ENCODE measurements around the gene ARHGEF7.

The ARHGEF7 gene

DNA sequence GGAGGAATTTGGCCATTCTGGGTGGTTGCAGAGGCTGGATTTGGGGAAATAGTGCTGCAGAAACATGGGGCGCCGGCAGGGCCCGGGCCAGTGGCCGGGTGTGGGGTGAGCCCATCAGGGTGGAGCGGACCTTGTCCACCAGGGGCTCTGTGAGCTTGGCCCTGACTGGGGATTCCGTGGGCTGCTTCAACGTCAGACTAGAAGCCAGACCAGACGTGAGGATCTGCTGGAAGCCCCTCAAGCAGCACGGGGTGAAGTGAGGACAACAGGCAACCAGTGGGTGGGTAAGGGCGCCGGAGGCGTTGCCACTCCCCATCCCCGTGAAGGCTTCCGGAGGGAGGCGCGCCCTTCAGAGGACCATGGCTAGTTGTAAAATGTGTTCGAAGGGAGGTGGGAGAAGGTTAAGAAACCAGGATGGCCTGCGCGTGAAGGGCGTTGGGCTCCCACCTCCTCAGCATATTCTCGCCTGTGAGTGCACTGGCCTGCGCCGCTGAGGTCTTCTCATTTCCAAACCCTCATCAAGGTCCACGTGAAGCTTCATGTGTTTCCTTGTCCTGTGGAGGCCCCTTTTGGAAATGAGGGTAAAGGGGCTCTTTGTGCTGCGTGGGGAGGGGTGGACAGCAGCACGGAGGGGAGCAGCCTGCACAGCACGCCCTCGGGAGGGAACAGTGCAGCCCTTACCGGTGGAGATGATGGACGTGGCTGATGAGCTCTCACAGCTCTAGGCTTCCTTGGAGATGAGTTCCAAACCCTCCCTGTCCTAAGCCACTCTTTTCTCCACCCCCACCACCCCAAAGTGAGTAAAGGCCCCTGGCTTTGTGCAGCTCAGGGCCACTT lies 213.7 kb downstream of the ARHGEF7 start:
- no peak for DNase-seq

DNA sequence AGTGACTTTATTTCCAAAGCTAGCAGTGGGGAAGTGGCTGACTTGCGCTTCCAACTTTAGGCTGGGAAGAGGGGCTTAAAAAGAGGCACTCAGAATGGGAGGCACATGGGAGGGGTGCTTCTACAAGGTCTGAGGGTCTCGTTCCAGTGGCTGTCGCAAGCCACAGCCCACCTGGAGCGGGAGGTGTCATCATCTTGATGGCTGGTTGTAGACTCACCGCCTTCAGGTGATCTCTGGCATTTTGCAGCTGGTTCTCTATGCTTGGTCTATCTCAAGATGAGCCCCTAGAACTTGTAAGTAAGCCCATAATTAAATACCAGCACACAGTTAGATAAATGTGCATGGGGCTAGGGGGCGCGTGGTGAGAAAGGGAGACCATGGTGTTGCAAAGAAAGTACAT lies 214.5 kb downstream of the ARHGEF7 start:
- no peak for DNase-seq

DNA sequence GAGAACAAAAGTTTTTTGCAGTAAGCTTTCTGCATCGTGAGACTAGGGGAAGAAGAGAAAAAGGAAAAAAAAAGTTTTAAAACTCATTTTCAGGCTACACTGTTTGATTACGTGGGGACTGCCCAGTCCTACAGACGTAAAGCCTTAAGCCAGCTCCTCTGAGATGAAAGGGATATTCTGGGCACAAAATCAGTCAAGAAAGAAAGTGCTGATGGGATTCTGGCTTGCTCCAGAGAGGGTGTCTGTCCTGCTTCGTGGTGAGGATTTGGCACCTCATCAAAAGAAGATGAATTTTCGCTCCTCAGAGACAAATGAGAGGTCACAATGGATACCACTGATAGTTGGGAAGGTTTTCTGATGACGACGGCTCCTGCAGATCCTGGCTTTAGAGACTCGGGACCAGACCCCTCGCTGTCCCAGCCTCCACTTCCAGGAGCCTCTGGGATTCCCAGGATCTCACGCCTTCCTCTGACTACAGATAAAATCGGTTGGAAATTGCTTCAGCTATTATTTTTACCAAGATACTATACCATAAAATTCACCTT lies 215.0 kb downstream of the ARHGEF7 start:
- DNase-seq = no peak

DNA sequence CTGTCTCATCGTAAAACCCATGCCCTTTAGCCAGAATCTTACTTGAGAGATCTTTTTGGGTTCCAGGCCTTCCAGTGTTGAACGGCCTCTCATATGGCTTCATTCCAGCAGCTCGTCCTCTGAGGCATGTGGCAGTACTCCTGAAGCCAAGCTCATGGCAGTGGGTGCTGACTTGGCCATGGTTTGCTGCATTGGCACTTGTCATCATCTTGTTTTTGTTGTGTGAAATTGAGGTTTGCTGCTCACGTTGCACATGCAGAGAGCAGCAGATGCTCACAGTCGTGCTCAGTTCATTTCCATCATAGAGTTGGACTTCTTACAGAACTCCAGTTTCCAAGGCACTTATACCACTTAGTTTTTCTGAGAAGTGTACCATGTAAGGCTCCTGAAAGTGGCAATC lies 220.2 kb downstream of the ARHGEF7 start:
- DNase-seq = no peak

DNA sequence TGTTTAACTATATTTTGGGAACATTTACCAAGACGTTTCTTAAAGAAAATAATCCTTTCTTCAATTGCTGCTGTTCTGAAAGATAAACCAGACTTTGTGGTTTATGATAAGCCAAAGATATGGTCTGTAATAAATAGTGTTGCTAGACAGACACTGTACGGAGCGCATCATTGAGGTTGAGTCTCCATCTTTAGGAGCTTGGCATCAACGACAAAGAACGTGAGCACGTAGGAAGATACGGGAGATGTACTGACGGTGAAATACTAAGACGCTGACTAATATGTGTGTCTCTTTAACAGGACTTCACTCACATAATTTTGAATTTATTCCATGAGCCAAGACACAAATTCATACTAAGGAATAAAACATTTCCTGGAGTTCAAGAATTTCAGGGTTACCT lies 221.6 kb downstream of the ARHGEF7 start:
- DNase-seq = no peak

DNA sequence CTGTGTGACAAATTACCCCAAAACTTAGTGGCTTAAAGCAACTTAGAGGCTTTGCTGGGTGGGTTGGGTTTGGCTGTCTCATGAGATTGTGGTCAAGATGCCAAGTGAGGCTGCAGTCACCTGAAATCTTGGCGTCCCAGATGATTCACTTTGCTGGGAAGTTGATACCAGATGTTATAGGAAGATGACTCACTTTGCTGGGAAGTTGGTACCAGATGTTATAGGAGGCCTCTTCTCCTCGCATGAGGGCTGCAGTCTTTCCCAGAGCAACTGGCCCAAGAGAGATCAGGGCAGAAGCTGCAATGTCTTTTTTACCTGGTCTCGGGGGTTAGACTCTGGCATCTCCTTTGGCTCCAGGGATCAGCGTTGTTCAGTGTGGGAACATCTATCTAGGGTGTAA lies 222.1 kb downstream of the ARHGEF7 start:
- DNase-seq = no peak

DNA sequence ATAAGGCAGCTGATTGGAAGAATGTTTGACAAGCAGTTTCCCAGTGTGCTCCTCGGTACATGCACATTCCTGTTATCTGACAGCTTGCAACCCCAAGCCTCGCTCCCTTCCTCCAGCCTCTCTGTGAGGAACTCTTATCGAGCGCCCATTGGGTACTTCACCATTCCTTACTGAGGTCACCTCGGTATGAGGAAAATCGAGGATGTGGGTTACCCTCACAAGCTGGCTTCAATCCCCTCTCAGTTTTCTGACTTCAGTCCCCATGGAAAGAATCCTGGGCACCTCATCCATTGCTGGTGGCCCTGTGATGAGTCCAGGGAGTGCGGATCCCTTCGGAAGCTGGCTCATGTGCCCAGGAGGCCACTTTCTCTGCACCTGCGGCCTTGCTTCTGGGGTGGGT lies 222.6 kb downstream of the ARHGEF7 start:
- no peak for DNase-seq

DNA sequence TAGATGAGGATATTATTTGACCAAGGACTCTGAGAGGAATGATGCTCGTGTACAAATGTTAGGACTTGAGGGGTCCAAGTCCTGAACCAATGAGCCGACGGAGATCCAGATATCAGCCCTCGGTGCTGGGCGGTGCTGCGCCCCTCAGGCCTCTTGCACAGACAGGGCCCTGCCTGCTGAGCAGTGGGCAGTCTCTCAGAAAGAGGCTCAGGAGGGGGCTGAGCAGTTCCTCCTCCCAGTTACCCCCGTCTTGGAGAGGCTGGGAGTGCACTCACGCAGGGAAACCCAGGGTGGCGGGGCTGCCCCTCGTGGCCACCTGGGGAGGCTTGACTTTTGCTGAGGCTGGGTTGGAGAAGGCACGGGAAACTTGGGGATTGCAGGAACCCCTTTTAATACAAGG lies 223.7 kb downstream of the ARHGEF7 start:
- no peak for DNase-seq

DNA sequence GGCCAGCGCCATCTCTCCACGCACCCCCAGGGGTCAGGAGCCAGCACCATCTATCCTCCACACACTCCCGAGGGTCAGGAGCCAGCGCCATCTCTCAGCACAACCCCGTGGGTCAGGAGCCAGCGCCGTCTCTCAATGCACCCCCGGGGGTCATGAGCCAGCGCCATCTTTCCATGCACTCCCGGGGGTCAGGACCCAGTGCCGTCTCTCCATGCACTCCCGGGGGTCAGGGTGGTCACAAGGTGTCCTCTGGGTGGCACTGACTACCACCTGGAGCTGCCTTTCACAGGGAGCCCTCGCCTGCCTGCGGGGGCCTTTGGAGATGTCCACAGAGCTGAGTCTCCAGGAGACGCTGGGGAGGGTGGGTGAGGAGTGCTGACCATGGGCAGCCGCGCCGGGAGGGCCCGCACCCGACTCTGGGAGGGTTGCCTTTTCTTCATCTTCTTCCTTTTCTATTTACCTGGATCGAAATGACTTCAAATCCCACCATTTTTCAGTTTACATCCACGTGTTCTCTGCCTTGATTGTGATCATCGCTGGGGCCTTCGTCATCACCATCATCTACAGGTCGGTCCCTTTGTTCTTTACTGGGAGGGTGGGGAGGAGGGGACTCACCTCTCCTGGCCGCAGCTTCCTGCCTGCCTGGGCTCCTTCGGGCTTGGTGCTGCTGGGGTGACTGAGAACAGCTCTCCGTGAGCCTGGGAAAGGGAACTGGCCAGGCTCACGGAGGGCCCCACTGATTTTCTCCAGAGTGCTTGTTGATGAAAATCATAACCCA lies 224.4 kb downstream of the ARHGEF7 start:
- no peak for DNase-seq

DNA sequence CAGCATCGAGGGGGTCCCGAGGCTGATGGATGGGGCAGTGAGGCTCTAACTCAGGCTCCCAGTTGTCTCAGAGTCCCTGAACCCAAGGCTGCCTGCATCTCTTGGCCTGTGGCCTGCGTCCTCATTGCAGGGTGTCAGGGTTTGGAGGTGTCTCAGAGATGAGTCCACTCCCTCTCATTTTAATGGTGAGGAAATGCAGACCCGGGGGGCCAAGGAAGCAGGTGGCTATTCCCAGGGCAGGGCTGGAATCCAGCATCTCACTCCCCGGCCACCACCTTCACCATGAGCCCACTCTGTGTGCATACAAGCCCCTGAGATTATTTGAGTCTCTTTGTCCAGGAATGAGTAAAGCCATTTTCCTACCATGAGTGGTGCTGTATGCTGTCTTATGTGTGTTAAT lies 226.8 kb downstream of the ARHGEF7 start:
- no peak for DNase-seq

DNA sequence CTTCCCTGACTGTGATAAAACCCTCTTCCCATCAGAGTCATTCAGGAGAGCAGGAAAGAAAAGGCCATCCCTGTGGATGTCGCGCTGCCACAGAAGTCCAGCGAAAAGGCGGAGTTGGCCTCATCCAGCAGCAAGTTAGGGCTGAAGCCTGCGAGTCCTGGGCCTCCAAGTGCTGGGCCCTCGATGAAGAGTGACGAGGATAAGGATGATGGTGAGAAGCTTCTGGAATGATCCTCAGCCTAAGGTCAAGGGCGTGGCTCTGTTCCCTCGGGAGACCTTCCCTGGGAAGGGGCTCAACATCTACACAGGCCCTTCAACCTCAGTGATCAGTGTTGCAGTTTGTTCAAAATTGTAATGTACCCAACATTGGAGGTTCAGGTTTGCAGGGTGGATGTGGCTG lies 227.6 kb downstream of the ARHGEF7 start:
- DNase-seq = no peak

DNA sequence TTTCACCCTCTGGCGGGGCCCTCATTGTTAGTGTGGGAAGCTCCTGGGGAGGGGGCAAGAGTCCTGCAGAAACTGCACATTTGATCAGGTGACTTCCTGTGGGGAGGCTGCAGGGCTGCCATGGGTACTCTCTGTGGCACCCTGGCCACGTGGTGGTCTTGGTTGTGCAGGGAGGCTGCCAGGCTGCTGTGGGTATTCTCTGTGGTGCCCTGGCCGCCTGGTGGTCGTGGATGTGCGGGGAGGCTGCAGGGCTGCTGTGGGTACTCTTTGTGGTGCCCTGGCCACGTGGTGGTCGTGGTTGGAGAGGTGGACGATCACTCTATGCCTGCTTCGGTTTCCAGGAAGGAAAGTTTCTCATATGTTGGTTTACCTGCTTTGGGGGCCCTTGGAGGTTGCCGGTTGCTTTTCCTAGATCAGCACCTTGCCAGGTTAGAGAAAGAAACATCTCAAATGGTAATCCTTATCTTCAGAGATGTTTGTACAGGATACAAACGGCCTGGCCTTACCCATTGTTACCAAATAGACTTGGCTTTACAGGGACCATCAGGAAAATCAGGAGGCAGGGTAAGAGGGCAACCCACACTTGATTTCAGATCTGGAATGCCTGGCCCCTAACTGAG lies 228.2 kb downstream of the ARHGEF7 start:
- no peak for DNase-seq

DNA sequence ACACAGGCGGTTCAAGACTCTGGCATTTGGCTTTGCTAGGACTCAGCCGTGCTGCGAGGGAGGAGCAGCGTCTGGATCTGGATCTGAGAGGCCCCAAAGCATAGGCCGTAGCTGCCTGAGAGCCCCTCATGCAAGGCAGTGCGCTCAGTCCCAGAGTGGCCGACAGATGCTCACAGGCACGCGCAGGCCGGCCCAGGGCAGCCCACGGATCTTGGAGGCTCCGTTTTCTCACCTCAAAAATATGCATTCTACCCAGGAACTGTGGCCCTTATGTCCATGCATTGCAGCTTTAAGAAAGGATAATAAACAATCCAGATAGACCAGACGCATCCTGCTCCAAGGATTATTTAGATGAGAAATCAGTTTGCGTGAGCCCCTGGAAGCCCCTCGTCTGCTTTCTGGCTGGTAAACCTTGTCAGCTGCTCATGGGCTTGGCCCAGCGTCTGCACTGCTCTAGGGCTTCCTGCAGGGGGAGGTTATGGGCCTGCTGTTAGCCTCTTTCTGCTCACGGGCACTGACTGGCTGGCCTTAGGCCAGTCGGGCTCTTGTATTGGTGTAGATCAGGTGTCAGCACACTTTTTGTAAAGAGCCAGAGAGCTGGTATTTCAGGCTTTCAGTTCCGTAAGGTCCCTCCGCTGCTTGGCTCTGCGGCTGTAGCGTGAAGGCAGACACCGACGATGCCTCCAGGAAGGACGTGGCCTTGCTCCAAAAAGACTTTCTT lies 229.5 kb downstream of the ARHGEF7 start:
- no peak for DNase-seq

DNA sequence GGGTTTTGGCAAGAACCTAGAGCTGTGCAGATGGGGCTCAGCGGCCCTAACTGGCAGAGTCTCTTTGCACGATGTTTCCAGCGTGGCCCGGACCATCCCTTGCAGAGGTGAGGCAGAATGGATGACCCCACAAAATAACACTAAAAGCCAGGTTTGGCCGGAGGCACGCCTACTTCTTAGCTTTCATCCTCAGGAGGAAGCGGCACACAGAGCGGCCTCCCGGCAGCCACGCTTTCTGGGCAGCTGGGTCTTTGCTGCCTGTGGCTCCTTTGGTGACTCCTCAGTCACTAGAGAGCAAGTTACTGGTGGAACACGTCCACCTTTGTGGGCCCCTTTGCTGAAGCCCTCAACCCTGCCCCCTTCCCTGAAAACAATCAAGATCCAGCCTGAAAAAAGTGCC lies 230.6 kb downstream of the ARHGEF7 start:
- no peak for DNase-seq

DNA sequence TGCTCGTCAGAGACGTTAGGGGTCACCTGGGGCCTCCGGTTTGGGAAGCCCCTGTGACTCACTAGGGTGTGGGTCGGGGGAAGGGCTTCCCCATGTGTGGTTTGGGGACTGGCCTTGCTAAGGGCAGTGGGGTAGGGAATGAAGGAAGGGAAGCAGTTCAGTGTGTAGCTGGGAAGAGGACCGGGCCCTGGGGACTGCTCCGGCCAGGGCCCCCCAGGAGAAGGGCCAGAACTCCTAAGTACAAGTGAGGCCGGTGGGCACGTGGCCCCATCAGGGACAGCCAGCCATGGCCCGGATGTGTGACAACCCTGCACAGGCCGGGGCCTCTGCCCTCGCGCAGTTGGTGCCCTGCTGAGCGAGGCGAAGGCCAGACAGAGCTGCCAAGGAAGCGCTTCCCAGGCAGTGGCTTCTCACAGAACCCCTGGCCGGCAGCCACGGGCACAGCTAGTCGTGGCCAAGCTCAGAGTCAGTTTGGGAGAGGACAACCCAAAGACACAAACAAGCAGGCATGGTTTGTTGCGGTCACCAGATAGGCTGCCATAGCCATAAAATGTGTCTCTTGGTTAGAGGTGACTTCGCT lies 231.1 kb downstream of the ARHGEF7 start:
- no peak for DNase-seq

DNA sequence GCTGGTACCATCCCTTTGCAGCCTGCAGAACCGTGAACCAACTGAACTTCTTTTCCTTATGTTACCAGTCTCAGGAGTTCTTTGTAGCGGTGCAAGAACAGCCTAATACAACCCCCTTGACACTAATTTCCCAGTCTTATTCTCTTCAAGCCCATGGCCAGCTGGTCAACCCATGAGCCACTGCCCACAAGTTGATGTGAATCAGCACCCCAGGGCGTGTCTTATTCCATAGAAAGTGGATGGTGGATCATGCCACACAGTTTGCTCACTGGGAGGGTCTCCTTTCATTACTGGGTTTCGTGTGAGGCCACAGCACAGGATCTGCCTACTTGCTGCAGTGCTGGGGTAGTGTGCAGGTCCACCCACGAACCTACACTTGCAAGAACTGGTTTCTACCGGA lies 232.3 kb downstream of the ARHGEF7 start:
- no peak for DNase-seq

DNA sequence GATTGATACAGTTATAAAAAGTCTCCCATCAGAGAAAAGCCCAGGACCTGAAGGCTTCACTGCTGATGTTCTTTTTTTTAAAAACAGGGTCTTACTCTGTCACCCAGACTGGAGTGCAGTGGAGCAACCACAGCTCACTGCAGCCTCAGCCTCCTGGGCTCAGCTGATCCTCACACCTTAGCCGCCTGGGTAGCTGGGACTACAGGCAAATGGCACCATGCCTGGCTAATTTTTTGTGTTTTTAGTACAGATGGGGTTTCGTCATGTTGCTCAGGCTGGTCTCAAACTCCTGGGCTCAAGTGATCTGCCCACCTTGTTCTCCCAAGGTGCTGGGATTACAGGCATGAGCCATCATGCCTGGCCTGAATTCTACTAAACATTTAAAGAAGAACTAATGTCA lies 238.4 kb downstream of the ARHGEF7 start:
- DNase-seq = no peak

DNA sequence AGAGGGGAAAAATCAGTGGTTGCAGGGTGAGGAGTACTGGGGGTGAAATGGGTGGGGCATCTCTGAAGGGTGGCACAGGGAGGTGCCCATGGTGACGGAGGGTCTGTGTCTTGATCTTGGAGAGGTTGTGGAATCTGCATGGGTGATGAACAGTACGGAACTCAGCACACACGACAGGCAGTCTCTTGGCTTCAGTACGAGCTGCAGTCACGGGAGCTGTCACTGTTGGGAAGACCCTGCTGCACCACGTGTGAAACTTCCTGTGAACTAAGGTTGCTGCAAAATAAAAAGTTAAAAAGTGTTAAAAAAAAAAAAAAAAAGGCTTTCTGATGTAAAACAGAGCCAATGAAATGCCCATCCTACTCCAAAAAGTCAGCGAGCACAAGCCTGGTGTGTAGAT lies 239.7 kb downstream of the ARHGEF7 start:
- no peak for DNase-seq
